ENCODE measurements around the gene CYP2E1.
"Not testable (repeated sequence)": the region's sequence is repeated elsewhere in the genome, so short reads cannot be mapped to it uniquely, and the experiment has no call there.

The CYP2E1 gene

GRCh38 chr10:133565441-133566294 lies 38.5 kb downstream of the CYP2E1 start, which contains the start of gene SYCE1:
Gene SYCE1 (minus strand): TSS chr10:133565583. CDS start chr10:133565529, 54 bp downstream.
- H3K4me3 ChIP-seq (ENCODE audit: low read depth, low read length) = no peak within 1 kb of the TSS
- TF ChIP-seq CTCF (IDR thresholded peaks at IDR 0.05; ENCODE audit: low read depth, low read length) = no peak
- TF ChIP-seq MYC (IDR thresholded peaks at IDR 0.05; ENCODE audit: low read depth, low read length) = no peak
- no peak for TF ChIP-seq POLR2A (IDR thresholded peaks at IDR 0.05; ENCODE audit: extremely low read depth, insufficient read length)
- no peak for TF ChIP-seq MAX (IDR thresholded peaks at IDR 0.05; ENCODE audit: low read depth, low read length)
- DNase-seq (ENCODE audit: low read depth) = no peak

- TF ChIP-seq CTCF (IDR thresholded peaks at IDR 0.05; ENCODE audit: low read depth, low read length) (no peak), MAX (IDR thresholded peaks at IDR 0.05; ENCODE audit: low read depth, low read length) (no peak), MYC (IDR thresholded peaks at IDR 0.05; ENCODE audit: low read depth, low read length) (no peak), POLR2A (IDR thresholded peaks at IDR 0.05; ENCODE audit: extremely low read depth, insufficient read length) (no peak)
- H3K4me3 ChIP-seq (ENCODE audit: low read depth, low read length) = no peak overlapping the region
- no peak for DNase-seq (ENCODE audit: low read depth)
Measured at GRCh38 chr10:133567119-133567518, 40.0 kb downstream of the CYP2E1 start.

- no peak overlapping the region for H3K4me3 ChIP-seq (ENCODE audit: low read depth, low read length)
- TF ChIP-seq MYC (IDR thresholded peaks at IDR 0.05; ENCODE audit: low read depth, low read length) = no peak
- no peak for TF ChIP-seq POLR2A (IDR thresholded peaks at IDR 0.05; ENCODE audit: extremely low read depth, insufficient read length)
- no peak for TF ChIP-seq CTCF (IDR thresholded peaks at IDR 0.05; ENCODE audit: low read depth, low read length)
- TF ChIP-seq MAX (IDR thresholded peaks at IDR 0.05; ENCODE audit: low read depth, low read length) = no peak
- DNase-seq (ENCODE audit: low read depth) = no peak
Measured at GRCh38 chr10:133567609-133568286, 40.6 kb downstream of the CYP2E1 start.

GRCh38 chr10:133568287-133568614 lies 41.1 kb downstream of the CYP2E1 start:
- no peak for DNase-seq (ENCODE audit: low read depth)
- TF ChIP-seq CTCF (IDR thresholded peaks at IDR 0.05; ENCODE audit: low read depth, low read length) (no peak), MAX (IDR thresholded peaks at IDR 0.05; ENCODE audit: low read depth, low read length) (no peak), POLR2A (IDR thresholded peaks at IDR 0.05; ENCODE audit: extremely low read depth, insufficient read length) (no peak), MYC (IDR thresholded peaks at IDR 0.05; ENCODE audit: low read depth, low read length) (no peak)
- no peak overlapping the region for H3K4me3 ChIP-seq (ENCODE audit: low read depth, low read length)

- DNase-seq (ENCODE audit: low read depth); H3K4me3 ChIP-seq (ENCODE audit: low read depth, low read length): not testable (repeated sequence)
Measured at GRCh38 chr10:133568831-133569527, 41.8 kb downstream of the CYP2E1 start.

- not testable (repeated sequence) for DNase-seq (ENCODE audit: low read depth); H3K4me3 ChIP-seq (ENCODE audit: low read depth, low read length)
Measured at GRCh38 chr10:133569801-133570200, 42.6 kb downstream of the CYP2E1 start.

- H3K4me3 ChIP-seq (ENCODE audit: low read depth, low read length); DNase-seq (ENCODE audit: low read depth): not testable (repeated sequence)
Measured at GRCh38 chr10:133572055-133572454, 44.9 kb downstream of the CYP2E1 start.

- H3K4me3 ChIP-seq (ENCODE audit: low read depth, low read length) = not testable (repeated sequence)
Measured at GRCh38 chr10:133573460-133573859, 46.3 kb downstream of the CYP2E1 start.

GRCh38 chr10:133577037-133577436 lies 49.9 kb downstream of the CYP2E1 start:
- not testable (repeated sequence) for H3K4me3 ChIP-seq (ENCODE audit: low read depth, low read length); DNase-seq (ENCODE audit: low read depth)

More at GRCh38 chr10:133573460-133573859, 46.3 kb downstream of the CYP2E1 start:
- DNase-seq (ENCODE audit: low read depth) = not testable (repeated sequence)
